Measurements from ENCODE around the gene ZFPL1. TPM values are rescaled to one million over a fixed set of nuclear protein-coding genes. Genes with fewer than 3 reads are reported as not detected.

The ZFPL1 gene
- total RNA-seq, 4 donors from 2014 or later = 24.8 to 47.8 (median 36.6) TPM

DNA sequence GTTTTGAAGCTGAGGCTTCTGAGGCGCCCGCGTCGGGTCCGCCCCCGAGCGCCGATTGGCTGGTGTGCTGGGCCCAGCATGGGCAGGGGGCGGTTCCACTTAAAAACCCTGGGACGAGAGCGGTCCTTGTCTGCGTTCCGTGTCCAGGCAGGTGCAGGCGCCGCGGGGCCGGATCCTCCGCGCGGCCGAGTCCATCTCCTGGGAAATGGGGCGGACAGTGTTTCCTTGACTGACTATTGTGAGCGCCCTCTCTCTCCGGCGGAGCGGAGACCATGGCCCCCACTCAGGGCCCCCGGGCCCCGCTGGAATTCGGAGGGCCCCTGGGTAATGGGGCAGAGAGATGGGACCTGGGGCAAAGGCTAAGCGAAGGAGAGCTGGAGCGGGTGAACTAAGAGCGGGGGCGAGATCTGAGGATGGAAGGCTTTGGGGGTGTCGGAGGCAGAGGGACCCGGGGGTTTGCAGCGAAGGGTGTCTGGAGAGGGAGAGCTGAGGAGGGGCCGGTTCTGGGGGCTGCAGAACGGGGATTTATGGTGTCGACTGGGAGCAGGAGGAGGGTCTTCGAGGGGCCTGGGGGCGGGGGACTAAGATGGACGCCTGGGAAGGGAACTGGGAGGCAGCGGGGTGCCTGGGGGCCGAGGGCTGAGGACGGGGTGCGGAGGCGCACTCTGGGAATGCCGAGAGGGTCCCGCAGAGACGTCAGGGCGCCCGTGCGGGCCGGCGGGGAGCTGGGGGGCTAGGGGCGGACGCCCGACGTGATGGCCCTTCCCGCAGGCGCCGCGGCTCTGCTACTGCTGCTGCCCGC, 27.9 kb downstream of the ZFPL1 start, which contains the start of gene TM7SF2:
Gene TM7SF2 (plus strand): TSS at position 129 of the 802 bp plus-strand sequence. CDS start 144 bp downstream, at position 273.
- TF ChIP-seq, protein P1, sequence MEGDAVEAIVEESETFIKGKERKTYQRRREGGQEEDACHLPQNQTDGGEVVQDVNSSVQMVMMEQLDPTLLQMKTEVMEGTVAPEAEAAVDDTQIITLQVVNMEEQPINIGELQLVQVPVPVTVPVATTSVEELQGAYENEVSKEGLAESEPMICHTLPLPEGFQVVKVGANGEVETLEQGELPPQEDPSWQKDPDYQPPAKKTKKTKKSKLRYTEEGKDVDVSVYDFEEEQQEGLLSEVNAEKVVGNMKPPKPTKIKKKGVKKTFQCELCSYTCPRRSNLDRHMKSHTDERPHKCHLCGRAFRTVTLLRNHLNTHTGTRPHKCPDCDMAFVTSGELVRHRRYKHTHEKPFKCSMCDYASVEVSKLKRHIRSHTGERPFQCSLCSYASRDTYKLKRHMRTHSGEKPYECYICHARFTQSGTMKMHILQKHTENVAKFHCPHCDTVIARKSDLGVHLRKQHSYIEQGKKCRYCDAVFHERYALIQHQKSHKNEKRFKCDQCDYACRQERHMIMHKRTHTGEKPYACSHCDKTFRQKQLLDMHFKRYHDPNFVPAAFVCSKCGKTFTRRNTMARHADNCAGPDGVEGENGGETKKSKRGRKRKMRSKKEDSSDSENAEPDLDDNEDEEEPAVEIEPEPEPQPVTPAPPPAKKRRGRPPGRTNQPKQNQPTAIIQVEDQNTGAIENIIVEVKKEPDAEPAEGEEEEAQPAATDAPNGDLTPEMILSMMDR (IDR thresholded peaks at IDR 0.05; ENCODE audit: low read depth) = no peak

DNA sequence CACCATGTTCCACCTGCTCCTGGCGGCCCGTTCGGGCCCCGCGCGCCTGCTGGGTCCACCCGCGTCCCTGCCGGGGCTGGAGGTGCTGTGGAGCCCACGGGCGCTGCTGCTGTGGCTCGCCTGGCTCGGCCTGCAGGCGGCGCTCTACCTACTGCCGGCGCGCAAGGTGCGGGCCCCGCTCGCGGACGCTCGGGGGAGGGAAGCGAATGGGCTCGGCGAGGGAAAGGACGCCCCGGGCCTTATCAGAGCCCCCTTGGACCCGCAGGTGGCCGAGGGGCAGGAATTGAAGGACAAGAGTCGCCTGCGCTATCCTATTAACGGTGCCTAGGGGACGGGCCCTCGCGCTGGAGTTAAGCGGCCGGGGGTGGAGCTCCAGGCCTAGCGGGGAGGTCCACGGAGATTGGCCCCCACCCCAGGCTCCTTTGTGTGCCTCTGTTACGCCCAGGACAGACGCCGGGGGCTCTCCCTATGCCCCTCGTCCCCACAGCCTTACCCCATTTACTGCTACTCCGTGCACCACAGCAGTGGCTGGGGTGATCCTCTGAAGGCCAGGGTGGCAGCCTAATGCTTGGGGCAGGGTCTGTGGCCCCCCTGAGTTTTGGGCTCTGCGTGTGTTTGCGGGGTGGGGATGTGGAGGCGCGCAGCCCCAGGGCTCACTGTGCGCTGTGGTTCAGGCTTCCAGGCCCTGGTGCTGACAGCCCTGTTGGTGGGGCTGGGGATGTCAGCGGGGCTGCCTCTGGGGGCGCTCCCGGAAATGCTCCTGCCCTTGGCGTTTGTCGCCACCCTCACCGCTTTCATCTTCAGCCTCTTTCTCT, 28.7 kb downstream of the ZFPL1 start:
- TF ChIP-seq, protein P1 (IDR thresholded peaks at IDR 0.05; ENCODE audit: low read depth) = no peak

DNA sequence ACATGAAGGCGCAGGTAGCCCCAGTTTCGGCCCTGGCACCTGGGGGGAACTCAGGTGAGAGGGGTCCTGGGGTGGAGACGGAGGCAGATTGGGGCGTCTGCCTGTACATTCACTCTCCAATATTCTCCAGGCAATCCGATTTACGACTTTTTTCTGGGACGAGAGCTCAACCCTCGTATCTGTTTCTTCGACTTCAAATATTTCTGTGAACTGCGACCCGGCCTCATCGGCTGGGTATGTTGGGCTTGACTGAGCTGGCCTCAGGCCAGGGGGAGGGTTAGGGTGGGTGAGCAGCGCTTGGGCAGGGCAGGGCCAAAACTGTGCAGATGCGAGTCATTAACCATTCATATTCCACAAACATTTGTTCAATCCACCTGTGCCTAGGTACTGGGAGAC, 29.3 kb downstream of the ZFPL1 start:
- TF ChIP-seq, protein P1 (IDR thresholded peaks at IDR 0.05; ENCODE audit: low read depth) = no peak

DNA sequence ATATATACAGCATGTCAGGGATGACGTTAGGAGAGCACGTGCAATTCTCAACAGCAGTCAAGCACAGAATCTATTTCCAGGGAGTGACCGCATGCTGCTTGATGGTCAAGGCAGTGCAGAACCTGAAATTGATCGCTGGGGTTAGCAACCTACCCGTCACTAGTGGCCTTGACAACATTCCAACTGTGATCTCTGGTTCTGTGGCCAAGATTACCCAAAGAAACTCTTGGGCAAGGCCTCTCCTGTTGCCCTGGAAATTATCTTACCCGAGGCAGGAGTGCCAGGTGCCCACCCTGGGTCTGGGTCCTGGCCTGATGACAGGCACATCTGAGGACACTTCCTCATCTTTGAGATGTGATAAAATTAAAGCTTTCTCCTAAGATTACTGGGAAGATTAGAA, 29.8 kb downstream of the ZFPL1 start:
- TF ChIP-seq, protein P1 (IDR thresholded peaks at IDR 0.05; ENCODE audit: low read depth) = no peak

DNA sequence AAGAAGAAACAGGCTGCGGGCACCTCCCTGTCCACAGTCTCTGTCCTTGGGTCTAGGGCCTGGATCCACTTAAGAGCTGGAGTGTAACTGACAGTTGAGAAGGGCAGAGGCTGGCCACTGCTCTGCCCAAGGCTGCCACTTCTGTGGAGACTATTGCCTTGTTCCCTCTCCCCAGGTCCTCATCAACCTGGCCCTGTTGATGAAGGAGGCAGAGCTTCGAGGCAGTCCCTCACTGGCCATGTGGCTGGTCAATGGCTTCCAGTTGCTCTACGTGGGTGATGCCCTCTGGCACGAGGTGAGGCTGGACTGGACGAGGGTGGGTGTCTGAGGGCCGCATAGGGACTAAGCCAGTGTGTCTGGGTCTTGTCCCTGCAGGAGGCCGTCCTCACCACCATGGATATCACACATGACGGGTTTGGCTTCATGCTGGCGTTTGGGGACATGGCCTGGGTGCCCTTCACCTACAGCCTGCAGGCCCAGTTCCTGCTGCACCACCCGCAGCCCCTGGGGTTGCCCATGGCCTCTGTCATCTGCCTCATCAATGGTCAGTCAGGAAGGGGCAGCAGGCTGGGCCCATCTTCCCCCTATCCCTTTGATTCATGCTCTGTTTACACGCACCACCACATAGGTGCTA, 30.6 kb downstream of the ZFPL1 start:
- TF ChIP-seq, protein P1 (IDR thresholded peaks at IDR 0.05; ENCODE audit: low read depth) = no peak

DNA sequence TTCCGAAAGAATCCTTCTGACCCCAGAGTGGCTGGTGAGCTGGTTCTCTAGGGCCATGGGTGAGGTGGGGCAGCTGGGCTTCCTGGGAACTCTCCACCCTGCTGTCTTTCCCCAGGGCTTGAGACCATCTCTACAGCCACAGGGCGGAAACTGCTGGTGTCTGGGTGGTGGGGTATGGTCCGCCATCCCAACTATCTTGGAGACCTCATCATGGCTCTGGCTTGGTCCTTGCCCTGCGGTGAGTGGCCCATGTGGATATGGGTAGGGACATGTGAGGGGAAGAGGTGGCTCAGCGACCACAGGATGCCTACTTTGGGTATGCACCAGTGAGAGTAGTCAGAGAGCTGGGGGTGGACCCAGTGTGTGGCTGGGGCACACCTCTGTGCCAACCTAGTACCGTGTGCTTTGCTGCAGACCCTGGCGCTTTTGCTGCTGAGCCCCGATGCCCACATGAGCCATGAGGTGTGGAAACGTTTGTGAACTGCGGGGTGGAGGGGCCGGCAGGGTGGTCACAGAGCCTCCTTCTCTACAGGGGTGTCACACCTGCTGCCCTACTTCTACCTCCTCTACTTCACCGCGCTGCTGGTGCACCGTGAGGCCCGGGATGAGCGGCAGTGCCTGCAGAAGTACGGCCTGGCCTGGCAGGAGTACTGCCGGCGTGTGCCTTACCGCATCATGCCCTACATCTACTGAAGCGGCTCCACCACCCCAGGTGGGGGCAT, 31.5 kb downstream of the ZFPL1 start:
- TF ChIP-seq, protein P1 (IDR thresholded peaks at IDR 0.05; ENCODE audit: low read depth) = no peak
